Stimulated activated CD4-positive, alpha-beta T cell treated with anti-CD3 and anti-CD28 coated beads, Interleukin-1b, Interleukin-23, amount 100 ng/mL, for 1 hour (primary cell): ENCODE results near the gene RAMACL.
"Not testable (repeated sequence)": the region's sequence is repeated elsewhere in the genome, so short reads cannot be mapped to it uniquely, and the experiment has no call there.

ENCODE experiments used
- DNase-seq, 2 donors: peaks; one replicate each; pipeline ENCODE4 v3.0.0-alpha.2; 2020; ENCODE audit warnings: low read depth in 2 of 2

Gene RAMACL

DNA sequence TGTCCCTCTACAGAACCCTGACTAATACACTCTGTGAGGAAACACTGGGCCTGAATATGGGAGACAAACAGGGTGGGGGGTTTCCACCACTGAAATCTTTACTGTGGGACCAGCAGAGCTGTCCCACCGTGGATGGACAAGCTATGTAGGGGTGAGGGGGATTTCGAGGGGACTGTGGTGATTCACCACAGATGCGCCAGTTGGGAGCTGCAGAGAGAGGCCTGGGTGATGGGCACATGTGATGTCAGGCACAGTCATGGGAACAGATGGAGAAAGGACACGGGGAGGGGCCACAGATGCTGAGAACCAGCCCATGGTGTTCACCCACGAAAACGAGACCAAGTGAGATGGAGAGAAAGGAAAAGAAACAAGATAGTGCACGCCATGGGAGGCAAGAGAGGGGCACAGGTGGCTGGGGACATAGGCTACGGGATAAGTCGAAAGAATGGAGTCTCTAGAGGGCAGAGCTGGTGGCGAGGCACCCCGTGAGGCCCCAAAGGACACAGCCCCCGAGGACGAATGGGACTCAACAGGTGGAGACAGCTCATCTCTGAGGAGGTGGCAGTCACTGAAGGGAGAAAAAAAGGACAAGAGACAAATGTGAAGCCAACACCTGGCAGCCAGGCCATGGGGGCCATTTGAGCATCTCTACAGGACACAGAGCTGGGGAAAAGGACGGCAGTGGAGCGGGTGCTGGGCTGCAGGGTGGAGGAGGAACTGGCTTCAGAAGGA lies 10.5 kb upstream of the RAMACL start:
- DNase-seq: no peak

DNA sequence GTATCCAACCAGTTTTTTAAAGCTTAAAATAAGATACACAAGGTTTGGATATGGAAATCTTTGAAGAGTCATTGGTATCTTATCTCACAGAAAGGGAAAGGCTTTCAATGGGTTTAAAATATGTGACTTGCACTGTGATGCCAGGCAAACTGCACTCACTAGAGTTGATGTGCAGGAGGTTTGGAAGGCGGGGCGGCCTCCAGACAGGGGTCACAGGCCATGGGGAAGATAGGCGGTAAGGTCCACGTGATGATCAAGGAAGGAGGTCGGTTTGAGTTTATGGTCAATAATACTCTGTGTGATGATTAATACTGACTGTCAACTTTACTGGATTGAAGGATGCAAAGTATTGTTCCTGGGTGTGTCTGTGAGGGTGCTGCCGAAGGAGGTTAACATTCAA lies 9.5 kb upstream of the RAMACL start:
- DNase-seq: no peak

DNA sequence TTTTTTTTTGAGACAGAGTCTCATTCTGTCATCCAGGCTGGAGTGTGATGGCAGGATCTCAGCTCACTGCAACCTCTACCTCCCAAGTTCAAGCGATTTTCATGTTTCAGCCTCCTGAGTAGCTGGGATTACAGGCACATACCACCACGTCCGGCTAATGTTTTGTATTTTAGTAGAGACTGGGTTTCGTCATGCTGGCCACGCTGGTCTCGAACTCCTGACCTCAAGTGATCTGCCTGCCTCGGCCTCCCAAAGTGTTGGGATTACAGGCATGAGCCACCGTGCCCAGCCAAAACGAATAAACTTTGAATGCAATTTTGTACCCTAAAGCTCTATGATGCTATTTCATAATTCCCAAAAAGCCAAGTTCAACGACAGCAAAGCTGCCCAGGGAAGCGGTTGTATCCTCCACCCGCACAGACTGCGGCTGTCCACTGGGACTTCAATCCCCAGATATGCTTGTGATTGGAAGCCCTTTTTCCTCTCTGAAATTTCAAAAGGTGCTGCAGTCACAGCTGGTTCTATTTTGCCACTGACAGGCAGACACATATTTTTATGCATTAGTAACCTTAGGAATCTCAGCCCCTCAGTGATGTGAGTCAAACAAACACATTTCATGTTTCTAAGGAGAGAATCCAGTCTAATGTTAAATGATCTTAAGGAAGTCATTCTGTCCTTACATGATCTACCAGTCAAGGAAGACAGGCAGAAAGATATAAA lies 8.7 kb upstream of the RAMACL start:
- DNase-seq: no peak

GRCh38 chr6:166592821-166593220 lies 6.3 kb upstream of the RAMACL start:
- no peak for DNase-seq

DNA sequence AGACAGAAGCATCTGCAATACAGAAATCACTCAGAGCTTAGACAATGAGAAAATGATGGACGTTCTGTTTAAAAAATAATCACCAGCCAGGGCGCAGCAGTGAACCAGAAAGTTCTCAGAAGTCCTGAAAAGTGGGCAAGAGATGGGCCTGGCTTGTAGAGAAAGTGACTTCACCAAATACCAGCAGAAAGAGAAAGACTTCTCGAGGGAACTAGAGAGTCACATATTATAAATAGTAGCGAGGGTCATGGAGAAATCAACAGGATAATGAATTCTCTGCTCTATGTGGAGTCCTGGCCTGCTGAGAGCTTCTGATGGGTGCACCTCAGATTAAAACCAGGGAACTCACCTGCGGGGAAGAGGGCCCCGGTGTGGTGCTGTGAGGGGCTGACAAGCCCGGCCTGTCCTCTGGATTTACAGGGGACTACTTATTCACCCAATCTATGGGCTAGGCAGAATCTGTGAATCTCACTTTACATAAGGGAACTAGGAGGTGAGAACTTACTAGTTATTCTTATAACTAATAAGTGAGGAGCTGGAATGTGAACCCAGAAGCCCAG lies 5.6 kb upstream of the RAMACL start:
- DNase-seq: no peak

DNA sequence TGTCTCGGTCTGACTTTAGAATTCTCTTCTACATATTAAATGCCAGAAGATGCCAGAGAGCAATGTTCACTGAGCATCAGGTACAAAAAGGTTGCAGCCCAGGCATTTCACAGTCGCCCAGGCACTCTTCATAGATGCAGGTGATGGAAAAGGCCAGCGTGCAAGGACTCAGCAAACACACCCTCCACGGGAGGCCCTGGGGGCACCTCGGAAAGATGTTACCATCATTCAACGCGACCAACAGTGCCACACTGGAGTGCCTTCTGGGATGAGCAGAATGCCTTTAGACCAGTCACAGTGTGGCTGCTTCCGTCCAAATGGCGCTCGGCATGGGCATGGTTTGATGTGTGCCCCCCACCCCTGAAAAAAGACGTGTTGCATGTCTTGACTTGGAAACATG lies 4.5 kb upstream of the RAMACL start:
- DNase-seq: no peak

GRCh38 chr6:166589786-166590574 lies 3.5 kb upstream of the RAMACL start:
- no peak for DNase-seq

GRCh38 chr6:166589337-166589731 lies 2.9 kb upstream of the RAMACL start:
- no peak for DNase-seq

DNA sequence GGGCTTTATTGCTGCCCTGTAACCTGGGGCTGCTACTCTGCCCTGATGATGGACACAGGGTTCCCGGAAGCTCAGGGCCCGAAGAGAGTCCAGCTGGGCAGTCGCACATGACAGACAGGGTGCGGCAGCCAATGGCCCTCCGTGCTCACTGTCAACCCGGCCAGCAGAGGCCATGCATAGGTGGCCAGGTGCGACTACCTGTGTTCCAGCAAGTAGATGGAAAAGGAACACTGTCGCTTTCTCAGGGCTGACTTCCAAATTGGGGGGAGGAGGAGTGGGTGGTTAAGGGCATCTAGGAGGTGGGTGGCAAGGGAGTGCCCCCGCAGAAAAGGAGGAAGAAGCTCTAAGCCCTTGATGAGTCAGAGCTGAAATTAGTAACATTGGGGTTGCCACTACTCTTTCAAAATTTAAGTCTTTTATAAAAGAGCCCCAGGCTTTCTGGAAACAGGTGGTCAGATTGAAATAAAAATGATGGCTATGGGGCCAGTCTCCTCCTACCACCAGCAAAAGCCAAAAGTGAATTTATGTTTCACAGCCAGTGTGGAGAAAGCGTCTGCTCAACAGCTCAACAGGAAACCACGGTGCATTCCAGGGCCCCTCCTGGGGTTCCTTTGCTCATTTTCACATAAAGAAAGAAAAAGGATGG lies 2.3 kb upstream of the RAMACL start:
- no peak for DNase-seq

DNA sequence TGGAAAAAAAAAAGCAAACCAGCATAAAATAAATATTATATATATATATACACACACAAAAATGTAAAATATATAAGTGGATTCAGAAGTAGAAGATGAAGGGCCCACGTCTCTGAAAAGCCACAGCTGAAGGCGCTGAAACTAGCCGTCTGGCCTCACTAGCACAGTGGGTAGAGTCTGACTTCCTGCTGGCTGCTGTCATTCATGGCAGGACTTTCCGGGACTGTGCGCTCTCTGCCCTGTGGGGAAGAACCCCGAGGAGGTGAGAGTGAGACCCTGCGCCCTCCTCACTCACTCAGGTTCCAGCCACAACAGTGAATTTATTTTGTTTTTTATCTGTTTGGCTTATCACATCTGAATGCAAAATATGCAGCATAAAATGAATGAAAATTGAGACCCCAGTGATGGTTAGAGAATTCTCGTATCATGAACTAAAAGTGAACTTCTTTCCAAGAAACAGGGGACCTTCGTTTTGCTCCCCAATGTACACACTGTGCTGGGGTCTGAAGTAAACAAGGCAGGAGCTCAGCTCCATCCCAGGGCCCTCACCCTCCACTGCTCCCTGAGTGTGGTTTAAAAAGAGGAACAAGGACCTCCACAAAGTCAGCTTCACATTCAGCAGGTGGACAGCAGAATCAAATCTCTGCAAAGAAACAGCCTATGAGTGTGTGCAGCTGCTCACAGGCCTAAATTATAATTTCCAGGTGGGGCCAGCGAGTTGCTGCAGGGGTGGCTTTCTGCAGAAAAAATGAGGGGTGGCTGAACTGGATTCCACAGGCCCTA lies 1.3 kb upstream of the RAMACL start:
- DNase-seq: no peak

GRCh38 chr6:166584853-166585429 lies 1.5 kb downstream of the RAMACL start:
- DNase-seq: no peak

- DNase-seq: no peak
These were observed 2.3 kb downstream of the RAMACL start for GRCh38 chr6:166584155-166584554.

DNA sequence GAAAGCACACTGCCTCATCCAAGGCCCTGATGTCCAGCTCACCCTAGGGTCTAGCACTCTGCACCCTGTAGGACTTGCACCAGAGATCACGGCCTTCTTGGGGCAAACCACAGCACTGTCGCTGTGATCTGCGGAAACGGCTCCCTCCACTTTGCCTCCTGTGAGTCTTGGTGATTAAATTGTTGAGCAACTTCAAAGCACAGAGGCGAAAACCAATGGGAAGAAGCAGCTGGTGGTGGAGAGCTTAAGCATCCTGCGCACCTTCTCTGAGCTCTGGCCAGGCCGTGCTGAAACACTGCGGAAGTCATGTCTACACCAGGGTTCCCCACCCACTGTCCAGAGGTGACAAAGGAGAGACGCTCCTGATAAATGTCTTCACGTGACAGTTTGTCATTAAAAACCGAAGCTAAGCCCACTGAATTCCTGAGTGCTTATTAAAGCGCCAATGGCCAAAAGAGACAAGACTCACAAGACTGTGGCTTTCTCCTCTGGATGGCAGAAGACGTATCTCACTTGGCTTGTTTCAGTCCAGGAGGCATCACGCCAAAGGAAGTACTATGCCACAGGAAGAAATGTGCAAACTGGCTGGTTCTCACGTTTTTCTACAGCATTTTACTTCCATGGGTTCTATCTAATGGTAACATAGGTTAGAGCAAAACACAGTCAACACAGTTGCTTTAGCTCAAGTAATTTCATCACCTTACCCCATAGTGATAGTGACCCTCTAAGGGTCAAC lies 3.1 kb downstream of the RAMACL start:
- no peak for DNase-seq

DNA sequence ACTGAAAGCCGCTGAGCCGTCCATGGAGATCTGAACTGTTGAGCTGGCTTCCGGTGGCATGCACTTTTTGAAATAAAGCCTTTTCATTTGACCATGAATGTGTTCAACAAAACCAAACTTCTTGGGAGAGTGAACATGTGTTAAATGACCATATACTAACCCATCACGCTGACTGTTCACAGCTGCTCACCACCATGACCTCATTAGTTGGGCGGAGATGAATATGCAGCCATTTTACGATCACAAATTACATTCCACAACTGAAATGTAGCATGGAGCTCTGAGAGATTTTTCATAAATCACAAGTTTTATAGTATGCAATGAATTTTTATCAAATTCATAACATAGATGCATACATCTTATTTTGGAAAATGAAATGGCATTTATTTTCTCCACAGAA lies 4.2 kb downstream of the RAMACL start:
- DNase-seq: no peak

GRCh38 chr6:166581801-166582200 lies 4.7 kb downstream of the RAMACL start:
- DNase-seq: not testable (repeated sequence)

- no peak for DNase-seq
These were observed 5.4 kb downstream of the RAMACL start for GRCh38 chr6:166581091-166581511.

GRCh38 chr6:166580076-166581050 lies 6.1 kb downstream of the RAMACL start:
- DNase-seq: no peak

- DNase-seq: no peak
These were observed 7.1 kb downstream of the RAMACL start for GRCh38 chr6:166579237-166579850.
